HG03135 (cell line): ENCODE measurements around the gene TECPR1.

Source experiments
- ATAC-seq: cut with Tn5 transposase; IDR thresholded peaks from one replicate; pipeline ENCODE4 v1.9.1; 2021; ENCODE audit warnings: mild to moderate bottlenecking, moderate library complexity; ENCODE audit not compliant: unreplicated experiment

TECPR1 gene

DNA sequence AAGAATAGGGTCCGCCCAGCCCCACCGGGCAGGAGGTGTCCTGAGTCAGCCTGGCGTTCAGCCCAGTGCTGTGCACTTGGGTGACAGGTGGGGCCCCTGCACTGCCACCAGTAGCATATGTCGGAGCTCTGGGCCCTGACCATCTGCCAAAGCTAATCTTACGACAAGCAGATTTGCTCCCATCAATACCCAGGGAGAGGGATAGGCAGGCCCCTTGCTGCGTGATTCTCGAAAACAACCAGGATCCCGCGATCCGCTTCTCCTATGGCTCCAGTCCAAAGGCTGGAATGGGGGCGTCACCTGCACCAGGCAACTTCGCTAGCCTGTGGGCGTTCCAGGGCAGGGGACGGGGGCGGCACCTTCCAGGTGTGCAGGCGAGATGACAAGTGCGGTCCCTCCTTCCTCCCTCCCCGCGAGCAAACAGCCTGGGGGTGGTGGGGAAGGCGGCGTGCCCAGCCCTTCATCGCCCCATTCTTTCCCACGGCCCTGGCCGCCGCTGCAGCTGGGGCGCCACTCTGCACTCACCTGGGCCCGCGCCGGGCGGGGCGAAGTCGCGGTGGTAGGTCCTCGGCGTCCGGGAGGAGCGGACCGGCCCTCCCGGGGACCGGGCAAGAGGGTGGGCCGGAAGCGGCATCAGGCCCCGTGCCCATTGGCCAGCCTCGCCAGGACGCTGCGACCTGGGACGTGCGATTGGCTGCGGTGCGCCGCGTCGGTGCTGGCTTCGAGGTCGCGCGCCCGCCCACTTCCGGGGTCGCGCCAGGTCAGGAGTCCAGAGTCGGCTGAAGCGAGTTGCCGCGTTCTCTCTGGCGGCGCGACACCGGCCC, at the start of gene TECPR1:
TECPR1 (minus strand) TSS at position 632 of the 824 bp plus-strand sequence. CDS start 6,086 bp downstream, outside the sequence.
- ATAC-seq, result peak; percentile 97

DNA sequence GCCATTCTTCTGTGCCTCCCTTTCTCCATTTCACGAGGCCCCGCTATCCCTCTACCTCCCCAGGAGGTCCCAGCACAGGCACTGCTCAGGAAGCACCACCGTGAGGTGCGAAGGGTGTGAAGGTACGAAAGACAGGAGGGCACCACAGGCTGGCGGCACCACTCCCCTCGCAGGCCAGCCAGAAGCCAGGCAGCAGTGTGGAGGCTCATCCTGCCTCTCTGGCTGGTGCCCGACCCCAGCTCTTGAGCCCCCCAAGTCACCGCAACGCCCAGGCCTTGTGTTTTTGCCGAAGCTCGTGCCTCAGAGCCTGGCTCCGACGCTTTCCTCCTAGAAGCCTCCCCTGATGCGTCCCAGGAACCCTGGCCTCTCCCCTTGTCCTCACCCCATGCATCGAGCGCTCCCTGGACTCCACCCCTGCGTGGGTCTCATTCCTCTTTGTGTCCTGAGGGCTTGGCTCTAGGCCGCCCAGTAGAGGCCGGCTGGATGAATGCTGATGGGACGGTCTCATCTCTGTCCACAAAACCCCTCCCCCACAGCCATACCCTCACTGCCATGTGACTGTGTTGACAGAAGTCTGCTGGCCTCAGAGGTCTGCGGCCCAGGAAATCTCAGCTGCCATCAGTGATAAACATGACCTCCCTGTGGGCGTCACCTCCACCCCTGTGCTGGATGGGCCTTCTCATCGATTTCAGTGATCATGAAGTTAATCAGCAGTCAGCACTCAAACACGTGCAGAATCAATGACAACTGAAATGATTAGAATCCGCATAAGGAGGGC, 48.8 kb upstream of the TECPR1 start:
- no peak for ATAC-seq

DNA sequence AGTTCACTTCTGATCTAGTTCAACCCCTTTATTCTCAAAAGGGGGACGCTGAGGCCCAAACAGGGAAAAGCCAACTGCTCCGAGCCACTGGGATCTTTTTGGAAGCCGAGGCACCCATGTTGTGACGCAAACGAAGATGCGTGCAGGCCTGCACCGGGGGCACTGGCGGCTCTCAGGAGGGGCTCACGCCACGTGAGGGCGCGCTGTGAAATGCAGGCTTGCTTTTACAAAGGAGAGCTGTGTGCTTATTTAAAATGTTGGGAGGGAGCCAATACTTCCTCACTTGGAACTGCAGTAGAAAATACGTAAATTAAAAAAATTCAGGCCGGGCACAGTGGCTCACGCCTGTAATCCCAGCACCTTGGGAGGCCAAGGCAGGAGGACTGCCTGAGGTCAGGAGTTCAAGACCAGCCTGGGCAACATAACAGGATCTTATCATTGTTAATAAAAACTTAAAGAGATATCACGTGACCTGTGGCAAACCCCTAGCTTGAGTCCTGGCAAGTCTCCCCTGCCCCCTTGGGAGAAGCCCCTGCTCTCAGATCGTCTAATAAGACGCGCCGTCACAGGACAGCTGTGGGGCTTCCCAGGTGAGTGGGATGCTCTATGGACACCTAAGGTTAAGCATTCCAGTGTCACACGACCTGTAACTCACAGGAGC, 45.7 kb upstream of the TECPR1 start:
- no peak for ATAC-seq

DNA sequence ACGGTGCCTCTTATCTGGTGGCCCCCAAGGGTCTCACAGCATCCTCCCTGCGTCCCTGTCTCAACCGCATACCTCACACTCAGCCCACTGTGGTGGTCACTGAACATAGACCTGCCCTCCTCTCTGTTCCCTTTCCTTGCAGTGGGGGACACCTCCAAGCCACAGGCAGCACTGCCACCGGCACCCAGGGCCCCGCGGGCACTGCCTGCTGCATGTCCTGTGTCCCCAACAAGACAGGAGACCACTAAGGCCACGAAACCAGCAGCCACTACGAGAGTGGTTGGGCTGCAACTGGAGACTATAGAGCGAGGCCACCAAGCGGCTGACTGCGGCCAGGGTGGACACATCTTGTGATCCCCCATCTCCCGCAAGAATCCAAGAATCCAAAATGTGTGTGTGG, 44.8 kb upstream of the TECPR1 start:
- ATAC-seq, result no peak

DNA sequence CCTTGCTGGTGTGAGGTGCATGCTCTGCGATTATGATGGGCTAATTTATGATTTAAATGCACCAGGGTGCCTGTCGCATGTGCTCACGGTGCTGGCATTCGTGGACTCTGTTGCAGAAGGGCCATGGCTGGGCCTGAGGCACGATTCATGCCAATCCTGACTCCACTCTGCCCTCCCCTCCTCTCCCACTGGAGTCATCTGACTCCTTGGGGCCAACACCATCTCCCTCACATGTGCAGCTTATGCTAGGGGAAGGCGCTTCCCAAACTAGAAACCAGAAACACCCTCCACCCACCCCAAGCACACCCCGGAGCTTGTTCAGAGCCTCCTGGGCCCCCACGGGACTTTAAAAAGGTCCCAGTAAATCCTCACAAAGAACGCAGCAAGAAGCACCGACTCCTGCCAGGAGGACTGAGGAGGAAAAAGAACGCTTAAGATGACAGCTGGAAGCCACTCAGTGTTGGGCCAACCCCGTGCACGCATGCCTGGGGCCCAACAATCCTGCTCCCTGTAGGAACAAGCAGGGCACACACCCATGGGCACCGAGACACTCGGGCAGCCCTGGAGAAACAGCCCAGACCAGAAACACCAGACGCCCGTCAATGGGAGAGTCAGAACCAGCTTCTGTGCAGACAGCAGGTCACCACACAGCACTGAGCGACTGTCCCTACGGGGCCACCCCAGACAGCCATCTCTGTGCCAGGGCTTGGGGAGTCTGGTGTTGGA, 43.6 kb upstream of the TECPR1 start:
- ATAC-seq, result no peak

DNA sequence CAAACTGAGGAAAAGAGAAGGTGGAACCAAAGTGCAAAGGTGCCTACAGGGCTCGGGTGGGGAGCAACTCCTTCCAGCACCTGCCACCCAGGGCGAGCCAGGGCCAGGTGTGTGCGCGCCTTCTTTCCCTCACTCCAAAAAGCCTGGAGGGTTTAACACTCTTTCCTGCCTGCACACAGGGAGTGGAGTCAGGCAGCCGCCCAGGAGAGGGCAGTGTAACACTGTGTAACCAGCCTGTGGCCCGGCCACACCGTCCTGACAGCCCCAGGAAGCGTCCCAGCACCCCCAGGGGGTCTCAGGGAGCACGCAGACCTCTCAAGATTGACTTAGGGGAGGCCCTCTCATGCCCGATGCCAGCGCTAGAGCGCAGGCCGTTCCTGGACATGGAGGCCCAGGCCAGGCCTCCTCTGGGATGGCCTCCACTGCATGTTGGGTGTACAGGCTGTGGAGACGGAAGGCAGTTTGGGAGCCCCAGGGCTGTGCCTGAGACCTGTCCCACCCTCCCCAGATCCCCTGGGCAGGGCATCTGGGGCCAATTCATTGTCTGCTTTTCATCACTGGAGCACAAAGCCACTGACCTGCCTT, 42.9 kb upstream of the TECPR1 start:
- peak; percentile 72 for ATAC-seq

DNA sequence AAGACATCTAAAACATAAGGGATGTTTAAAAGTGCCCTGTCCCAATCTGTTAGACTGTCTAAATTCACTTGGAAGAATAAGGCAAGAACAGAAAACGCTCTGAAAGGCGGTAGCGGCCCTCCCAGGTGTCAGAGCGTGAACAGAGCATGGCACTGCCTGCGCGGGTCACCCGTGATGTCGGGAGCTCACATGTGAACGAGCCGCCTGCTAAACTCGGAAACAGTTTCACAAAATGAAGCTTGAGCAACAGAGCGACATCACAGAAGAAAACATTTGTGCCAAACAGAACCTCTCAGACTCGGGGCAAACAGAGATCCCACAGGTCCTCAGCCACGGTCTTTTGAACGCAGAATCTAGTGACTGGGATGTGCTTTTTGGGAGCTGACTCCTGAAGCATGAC, 42.3 kb upstream of the TECPR1 start:
- no peak for ATAC-seq

GRCh38 chr7:98293746-98294145, 41.7 kb upstream of the TECPR1 start:
- ATAC-seq, result no peak

- ATAC-seq, result no peak
Measured at GRCh38 chr7:98293265-98293664, 41.2 kb upstream of the TECPR1 start.

GRCh38 chr7:98291717-98292116, 39.7 kb upstream of the TECPR1 start:
- ATAC-seq, result no peak

GRCh38 chr7:98289333-98289875, 37.4 kb upstream of the TECPR1 start:
- ATAC-seq, result no peak

- ATAC-seq, result no peak
Measured at GRCh38 chr7:98288064-98288823, 36.2 kb upstream of the TECPR1 start.

DNA sequence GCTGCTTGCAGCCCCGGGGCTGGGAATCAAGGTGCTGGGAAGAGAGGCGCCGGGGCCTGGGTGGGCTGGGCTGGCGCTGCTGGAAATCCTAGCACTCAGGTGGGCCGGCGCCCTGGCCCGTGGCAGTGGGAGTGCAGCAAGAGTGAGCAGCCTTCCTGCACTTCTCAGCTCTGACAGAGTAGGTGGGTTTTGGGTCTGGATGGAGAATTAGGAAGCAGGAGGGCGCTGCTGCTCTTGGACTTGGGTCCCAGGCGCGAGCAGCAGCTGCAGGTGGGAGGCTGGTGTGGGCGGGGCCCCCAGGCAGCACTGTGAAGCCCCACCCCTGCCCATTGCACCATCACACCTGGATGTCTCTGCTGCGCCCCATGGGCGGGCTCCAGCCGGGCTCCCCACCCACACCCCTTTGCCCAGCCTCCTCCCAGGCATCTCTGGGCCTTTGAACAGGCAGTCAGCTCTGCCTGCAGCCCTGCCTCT, 35.5 kb upstream of the TECPR1 start:
- no peak for ATAC-seq

DNA sequence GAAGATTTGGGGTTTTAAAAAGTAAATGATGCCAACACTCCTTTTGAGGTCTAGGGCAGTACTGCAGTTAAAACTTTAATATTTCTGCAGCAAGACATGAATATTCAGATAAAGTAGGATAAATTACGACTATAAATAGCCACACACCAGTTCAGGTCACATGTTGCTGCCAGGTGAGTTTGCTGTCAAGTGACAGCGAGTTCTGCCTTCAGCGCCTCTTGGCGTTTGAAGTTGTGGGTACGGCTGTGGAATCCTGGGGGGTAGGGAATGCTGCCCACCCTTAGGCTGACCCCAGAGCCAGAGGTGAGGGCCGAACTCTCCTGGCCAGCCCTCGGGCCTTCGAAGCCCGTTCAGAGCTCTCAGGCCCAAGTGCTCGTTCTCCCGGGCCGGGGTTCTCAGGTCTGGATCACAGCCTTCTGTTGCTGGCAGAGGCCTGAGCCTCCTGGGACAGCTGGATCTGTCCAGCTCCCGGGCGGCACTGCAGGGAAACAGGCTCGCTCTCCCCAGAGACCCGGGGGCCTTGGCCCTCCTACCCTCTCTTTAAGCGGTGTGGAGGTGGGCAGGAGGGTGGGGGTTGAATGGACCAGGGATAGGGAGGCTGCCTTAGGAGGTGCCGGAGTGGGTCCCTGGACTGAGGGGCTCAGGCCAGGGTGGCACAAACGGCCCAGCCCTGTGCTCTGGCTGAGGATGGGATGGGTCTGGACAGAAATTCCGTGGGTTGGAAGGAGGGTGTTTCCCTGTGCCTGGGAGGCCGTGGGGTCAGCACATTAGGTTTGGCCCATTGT, 34.9 kb upstream of the TECPR1 start:
- ATAC-seq, result no peak

- no peak for ATAC-seq
Measured at GRCh38 chr7:98286093-98286539, 34.1 kb upstream of the TECPR1 start.

DNA sequence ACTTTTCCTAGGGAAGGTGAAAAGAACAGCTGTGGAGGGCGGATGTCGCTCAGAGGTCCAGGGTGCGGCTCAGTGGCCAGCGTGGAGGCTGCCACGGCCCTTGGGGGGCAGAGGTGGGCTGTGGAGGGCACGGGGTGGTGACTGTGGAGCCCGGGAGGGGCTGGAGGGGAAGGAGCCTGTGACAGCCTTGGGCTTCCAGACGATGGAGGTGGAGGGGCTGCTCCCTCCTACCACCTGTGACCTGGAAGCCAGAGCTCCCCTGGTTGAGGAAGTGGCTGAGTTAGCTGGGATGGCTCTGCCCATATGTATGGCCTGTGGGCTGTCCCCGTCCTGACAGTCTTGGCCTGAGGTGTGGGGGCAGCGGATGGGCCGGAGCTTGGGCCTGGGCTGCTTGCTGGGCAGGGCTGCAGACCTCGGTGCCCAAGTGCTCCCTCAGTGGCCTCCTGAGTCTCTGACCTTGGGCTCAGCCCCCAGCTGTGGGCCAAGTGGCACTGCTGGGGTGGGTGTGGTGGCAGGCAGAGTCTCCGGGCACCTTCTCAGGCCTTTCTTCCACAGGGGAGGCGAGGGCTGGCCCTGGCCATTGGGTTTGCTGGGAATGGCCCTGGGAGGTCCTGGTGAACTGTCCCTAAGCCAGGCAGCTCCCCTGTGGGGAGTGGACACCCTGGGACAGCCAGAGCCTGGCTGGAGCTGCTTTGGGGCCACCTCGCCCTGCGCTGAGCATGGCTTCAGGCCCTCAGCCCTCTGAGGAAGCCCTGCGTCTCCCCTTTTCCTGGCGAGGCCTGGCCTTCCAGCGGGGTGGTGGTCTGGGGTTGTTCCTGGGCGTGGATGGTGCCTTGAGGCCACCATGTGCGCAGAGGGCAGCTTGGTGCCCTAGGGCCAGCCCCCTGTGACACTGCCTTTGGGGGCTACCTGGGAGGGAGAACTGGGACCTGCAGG, 33.4 kb upstream of the TECPR1 start:
- no peak for ATAC-seq

GRCh38 chr7:98284335-98285036, 32.5 kb upstream of the TECPR1 start:
- ATAC-seq, result no peak
